Endothelial cell (in vitro differentiated cells): Measurements from ENCODE around the gene ZBED4. TPM values are rescaled to one million over a fixed set of nuclear protein-coding genes. Genes with fewer than 3 reads are reported as not detected.

Source experiments
- DNase-seq: peaks from one replicate; pipeline ENCODE4 v3.0.0; 2021; ENCODE audit warnings: low spot score
- H3K27ac Mint-ChIP-seq: one replicate; pipeline ENCODE4 v1.8.0; 2021; ENCODE audit warnings: mixed read lengths, inconsistent platforms; ENCODE audit not compliant: unreplicated experiment
- H3K27me3 Mint-ChIP-seq: one replicate; pipeline ENCODE4 v1.8.0; 2021; ENCODE audit warnings: mild to moderate bottlenecking, moderate library complexity, mixed read lengths, inconsistent platforms; ENCODE audit not compliant: unreplicated experiment
- H3K36me3 Mint-ChIP-seq: one replicate; pipeline ENCODE4 v1.8.0; 2021; ENCODE audit warnings: mild to moderate bottlenecking, low read depth, mixed read lengths, inconsistent platforms; ENCODE audit not compliant: unreplicated experiment
- H3K4me1 Mint-ChIP-seq: one replicate; pipeline ENCODE4 v1.8.0; 2021; ENCODE audit warnings: mild to moderate bottlenecking, mixed read lengths, inconsistent platforms; ENCODE audit not compliant: unreplicated experiment
- H3K4me3 Mint-ChIP-seq: one replicate; pipeline ENCODE4 v1.8.0; 2021; ENCODE audit warnings: mild to moderate bottlenecking, mixed read lengths, inconsistent platforms; ENCODE audit not compliant: unreplicated experiment
- H3K9me3 Mint-ChIP-seq: one replicate; pipeline ENCODE4 v1.8.0; 2021; ENCODE audit warnings: mixed read lengths, inconsistent platforms; ENCODE audit not compliant: unreplicated experiment
- CTCF ChIP-seq: fragments of 200-600 bp; sonication (generic); IDR thresholded peaks from one replicate; pipeline ENCODE4 v1.5.0; 2021; ENCODE audit warnings: antibody characterized with exemption; ENCODE audit not compliant: unreplicated experiment
- total RNA-seq: library from RNA; stranded (reverse); fragmentation: NEBNext Ultra II Directional; extraction: Animal tissue kit (Norgen Biotek cat#: 25700); gene quantifications from one replicate; pipeline ENCODE4 v1.2.1, GENCODE V29; 2021; ENCODE audit not compliant: unreplicated experiment

Gene ZBED4
- total RNA-seq, 1 donor from 2014 or later, result 22.6 TPM

GRCh38 chr22:49927483-49928184 lies 74.0 kb downstream of the ZBED4 start:
- Mint-ChIP-seq H3K27ac (no peak overlapping the region), H3K4me1 (peaks cover 24% of the 10 kb centered on the region), H3K36me3 (peaks cover 21% of the 10 kb centered on the region), H3K4me3 (no peak overlapping the region), H3K9me3 (no peaks in the 10 kb centered on the region), H3K27me3 (peaks cover 6% of the 10 kb centered on the region)
- DNase-seq, result no peak
- TF ChIP-seq CTCF, result no peak

GRCh38 chr22:49928185-49928495 lies 74.5 kb downstream of the ZBED4 start:
- Mint-ChIP-seq H3K27ac (no peak overlapping the region), H3K27me3 (peaks cover 8% of the 10 kb centered on the region), H3K9me3 (no peaks in the 10 kb centered on the region), H3K36me3 (peaks cover 21% of the 10 kb centered on the region), H3K4me1 (peaks cover 27% of the 10 kb centered on the region), H3K4me3 (no peak overlapping the region)
- no peak for TF ChIP-seq CTCF
- no peak for DNase-seq

- Mint-ChIP-seq H3K27me3 (peaks cover 8% of the 10 kb centered on the region), H3K9me3 (no peaks in the 10 kb centered on the region), H3K27ac (no peak overlapping the region), H3K4me1 (peaks cover 29% of the 10 kb centered on the region), H3K36me3 (peaks cover 16% of the 10 kb centered on the region), H3K4me3 (no peak overlapping the region)
- DNase-seq, result no peak
- TF ChIP-seq CTCF, result no peak
Measured at GRCh38 chr22:49928555-49929210, 75.0 kb downstream of the ZBED4 start.

GRCh38 chr22:49929211-49929979 lies 75.8 kb downstream of the ZBED4 start:
- no peaks in the 10 kb centered on the region for H3K9me3 Mint-ChIP-seq
- TF ChIP-seq CTCF, result peak; percentile 98
- H3K4me3 Mint-ChIP-seq, result no peak overlapping the region
- H3K27me3 Mint-ChIP-seq, result peaks cover 8% of the 10 kb centered on the region
- H3K36me3 Mint-ChIP-seq, result peaks cover 15% of the 10 kb centered on the region
- H3K27ac Mint-ChIP-seq, result no peak overlapping the region
- H3K4me1 Mint-ChIP-seq, result peaks cover 29% of the 10 kb centered on the region
- DNase-seq, result peak; percentile 89
